ENCODE results near the gene METAP1D.
A peak's percentile ranks its signal among the peaks of the same experiment; 100 is the strongest.
"Not testable (repeated sequence)": the region's sequence is repeated elsewhere in the genome, so short reads cannot be mapped to it uniquely, and the experiment has no call there.

The METAP1D gene

GRCh38 chr2:171997031-171997430 is 2.7 kb upstream of the METAP1D start:
- DNase-seq (ENCODE audit: low spot score) = not testable (repeated sequence)

- DNase-seq (ENCODE audit: low spot score) = no peak
Observed at GRCh38 chr2:171999161-171999560, 592 bp upstream of the METAP1D start.

- DNase-seq (ENCODE audit: low spot score) = no peak
Observed at GRCh38 chr2:172000696-172001361, 1.1 kb downstream of the METAP1D start.

GRCh38 chr2:172007372-172007771 is 7.6 kb downstream of the METAP1D start:
- no peak for DNase-seq (ENCODE audit: low spot score)

- DNase-seq (ENCODE audit: low spot score) = no peak
Observed at GRCh38 chr2:172009823-172010222, 10.1 kb downstream of the METAP1D start.

GRCh38 chr2:172011812-172012575 is 12.2 kb downstream of the METAP1D start:
- DNase-seq (ENCODE audit: low spot score) = no peak

GRCh38 chr2:172012677-172013391 is 13.1 kb downstream of the METAP1D start:
- DNase-seq (ENCODE audit: low spot score) = no peak

- DNase-seq (ENCODE audit: low spot score) = no peak
Observed at GRCh38 chr2:172013396-172013795, 13.6 kb downstream of the METAP1D start.

GRCh38 chr2:172021074-172021931 is 21.6 kb downstream of the METAP1D start:
- DNase-seq (ENCODE audit: low spot score) = no peak

- DNase-seq (ENCODE audit: low spot score) = peak; percentile 31
Observed at GRCh38 chr2:172021955-172022354, 22.2 kb downstream of the METAP1D start.

GRCh38 chr2:172031536-172031935 is 31.8 kb downstream of the METAP1D start:
- no peak for DNase-seq (ENCODE audit: low spot score)

- DNase-seq (ENCODE audit: low spot score) = no peak
Observed at GRCh38 chr2:172038121-172038520, 38.4 kb downstream of the METAP1D start.

- no peak for DNase-seq (ENCODE audit: low spot score)
Observed at GRCh38 chr2:172038604-172039003, 38.9 kb downstream of the METAP1D start.

- DNase-seq (ENCODE audit: low spot score) = no peak
Observed at GRCh38 chr2:172039011-172039704, 39.4 kb downstream of the METAP1D start.

GRCh38 chr2:172040311-172040710 is 40.6 kb downstream of the METAP1D start:
- DNase-seq (ENCODE audit: low spot score) = no peak

GRCh38 chr2:172046080-172046678 is 46.4 kb downstream of the METAP1D start:
- no peak for DNase-seq (ENCODE audit: low spot score)

GRCh38 chr2:172046866-172047565 is 47.3 kb downstream of the METAP1D start:
- no peak for DNase-seq (ENCODE audit: low spot score)

GRCh38 chr2:172047566-172048507 is 48.1 kb downstream of the METAP1D start:
- no peak for DNase-seq (ENCODE audit: low spot score)
